A673 (cell line): Measurements from ENCODE around the gene MED13. TPM values are rescaled to one million over a fixed set of nuclear protein-coding genes. Genes with fewer than 3 reads are reported as not detected.

Experiments used
- BruUV-seq: library from RNA; stranded (reverse); fragments of 400-500 nt; replicated peaks from 2 replicates; lab custom pipeline; 2021; lab: Mats Ljungman, UMichigan
- CTCF ChIA-PET: fragments of 300-600 bp; sonication (Branson Sonifier 250); formaldehyde crosslinking; loops from one replicate; lab custom pipeline; 2022; ENCODE audit warnings: antibody characterized with exemption; lab: Charles Lee
- POLR2A ChIA-PET: fragments of 300-600 bp; sonication (Branson Sonifier 250); formaldehyde crosslinking; loops from one replicate; lab custom pipeline; 2022; ENCODE audit warnings: antibody characterized with exemption; ENCODE audit not compliant: low non-redundant PET; lab: Charles Lee
- DNase-seq: peaks from one replicate; pipeline ENCODE4 v3.0.0-alpha.2; 2015; ENCODE audit warnings: low spot score
- H3K27ac ChIP-seq: fragments of 200-600 bp; sonication (generic); 2 replicates; pipeline ENCODE4 v1.5.1; 2016; ENCODE audit warnings: mixed run types, low read depth, mild to moderate bottlenecking, mixed read lengths, antibody characterized with exemption, low read length; ENCODE audit not compliant: poor library complexity, severe bottlenecking
- H3K27me3 ChIP-seq: fragments of 200-600 bp; sonication (generic); replicated peaks from 2 replicates; pipeline ENCODE4 v1.6.1; 2017; ENCODE audit warnings: mixed run types, low read depth, mild to moderate bottlenecking, mixed read lengths, antibody characterized with exemption, low read length; ENCODE audit not compliant: insufficient read depth, poor library complexity
- H3K36me3 ChIP-seq: fragments of 200-600 bp; sonication (generic); 2 replicates; pipeline ENCODE4 v1.6.1; 2016; ENCODE audit warnings: mixed run types, mild to moderate bottlenecking, mixed read lengths, antibody characterized with exemption, low read length; ENCODE audit not compliant: insufficient read depth, poor library complexity, severe bottlenecking
- H3K4me1 ChIP-seq: fragments of 200-600 bp; sonication (generic); 2 replicates; pipeline ENCODE4 v1.6.1; 2017; ENCODE audit warnings: mixed run types, mild to moderate bottlenecking, mixed read lengths, antibody characterized with exemption, low read length; ENCODE audit not compliant: insufficient read depth, poor library complexity, severe bottlenecking
- H3K4me3 ChIP-seq: fragments of 200-600 bp; sonication (generic); 2 replicates; pipeline ENCODE4 v1.5.1; 2016; ENCODE audit warnings: low read depth, mixed run types, mild to moderate bottlenecking, mixed read lengths, low read length; ENCODE audit not compliant: poor library complexity, severe bottlenecking
- H3K9me3 ChIP-seq: fragments of 200-600 bp; sonication (generic); 2 replicates; pipeline ENCODE4 v1.6.1; 2016; ENCODE audit warnings: mixed run types, low read depth, mild to moderate bottlenecking, mixed read lengths, antibody characterized with exemption, low read length; ENCODE audit not compliant: poor library complexity, severe bottlenecking
- EZH2 ChIP-seq: fragments of 200-600 bp; sonication (generic); IDR thresholded peaks from 2 replicates; pipeline ENCODE4 v1.6.1; 2017; ENCODE audit warnings: borderline replicate concordance, low read depth, mild to moderate bottlenecking, mixed read lengths, antibody characterized with exemption, low read length; ENCODE audit not compliant: poor library complexity, severe bottlenecking
- intact Hi-C: fragments of 100-400 bp; cut with micrococcal nuclease; formaldehyde crosslinking; loops from one replicate; pipeline ENCODE4 v1.10.0; 2022; ENCODE audit not compliant: unreplicated experiment
- total RNA-seq: library from RNA; stranded (reverse); gene quantifications from 2 replicates; pipeline ENCODE4 v1.2.3, GENCODE V29; 2021
- TF ChIP-seq, protein P1 (sequence below): fragments of 300-800, 200-600 bp; sonication (generic); conservative IDR thresholded peaks from 2 replicates; pipeline ENCODE4 v1.5.1; 2017; ENCODE audit warnings: low read depth, mild to moderate bottlenecking, antibody characterized with exemption, low read length, moderate library complexity, mixed read lengths

MED13 gene
- total RNA-seq, 1 experiment from 2014 or later = 65.0 TPM

DNA sequence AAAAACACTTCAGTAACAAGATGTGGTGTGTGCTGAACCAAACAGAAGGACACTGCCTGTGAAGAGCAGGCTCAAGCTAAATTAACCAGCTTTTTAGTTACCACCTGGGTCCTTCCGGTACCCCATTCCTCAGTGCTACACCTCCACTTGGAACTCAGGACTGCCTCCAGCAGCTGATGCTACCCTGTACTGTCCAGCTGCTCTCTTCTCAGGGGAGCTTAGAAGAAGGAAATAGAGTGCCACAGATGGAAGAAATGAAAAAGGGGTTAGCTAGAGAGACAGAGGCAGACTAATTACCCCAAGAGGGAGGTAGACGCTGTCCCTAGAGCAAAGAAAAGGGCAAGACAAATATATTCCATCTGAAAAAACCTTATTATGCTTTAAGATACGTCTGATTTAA lies 5.7 kb downstream of the MED13 start:
- peaks cover 25% of the 10 kb centered on the region for H3K4me1 ChIP-seq
- no peaks in the 10 kb centered on the region for H3K27me3 ChIP-seq
- no peaks in the 10 kb centered on the region for H3K9me3 ChIP-seq
- ChIA-PET POLR2A (interaction anchor here (0.6 kb wide), 1 partner anchor 236 kb away, joined by 3 read pairs; no protein-coding TSS in a partner anchor), CTCF (no interaction called here)
- no peak overlapping the region for H3K27ac ChIP-seq
- no peak overlapping the region for H3K4me3 ChIP-seq
- no TSS peak for BruUV-seq
- peaks cover 60% of the 10 kb centered on the region for H3K36me3 ChIP-seq
- intact Hi-C loops = no loop called here
- DNase-seq = no peak
- no peak for TF ChIP-seq EZH2
- TF ChIP-seq, protein P1, sequence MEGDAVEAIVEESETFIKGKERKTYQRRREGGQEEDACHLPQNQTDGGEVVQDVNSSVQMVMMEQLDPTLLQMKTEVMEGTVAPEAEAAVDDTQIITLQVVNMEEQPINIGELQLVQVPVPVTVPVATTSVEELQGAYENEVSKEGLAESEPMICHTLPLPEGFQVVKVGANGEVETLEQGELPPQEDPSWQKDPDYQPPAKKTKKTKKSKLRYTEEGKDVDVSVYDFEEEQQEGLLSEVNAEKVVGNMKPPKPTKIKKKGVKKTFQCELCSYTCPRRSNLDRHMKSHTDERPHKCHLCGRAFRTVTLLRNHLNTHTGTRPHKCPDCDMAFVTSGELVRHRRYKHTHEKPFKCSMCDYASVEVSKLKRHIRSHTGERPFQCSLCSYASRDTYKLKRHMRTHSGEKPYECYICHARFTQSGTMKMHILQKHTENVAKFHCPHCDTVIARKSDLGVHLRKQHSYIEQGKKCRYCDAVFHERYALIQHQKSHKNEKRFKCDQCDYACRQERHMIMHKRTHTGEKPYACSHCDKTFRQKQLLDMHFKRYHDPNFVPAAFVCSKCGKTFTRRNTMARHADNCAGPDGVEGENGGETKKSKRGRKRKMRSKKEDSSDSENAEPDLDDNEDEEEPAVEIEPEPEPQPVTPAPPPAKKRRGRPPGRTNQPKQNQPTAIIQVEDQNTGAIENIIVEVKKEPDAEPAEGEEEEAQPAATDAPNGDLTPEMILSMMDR = no peak

DNA sequence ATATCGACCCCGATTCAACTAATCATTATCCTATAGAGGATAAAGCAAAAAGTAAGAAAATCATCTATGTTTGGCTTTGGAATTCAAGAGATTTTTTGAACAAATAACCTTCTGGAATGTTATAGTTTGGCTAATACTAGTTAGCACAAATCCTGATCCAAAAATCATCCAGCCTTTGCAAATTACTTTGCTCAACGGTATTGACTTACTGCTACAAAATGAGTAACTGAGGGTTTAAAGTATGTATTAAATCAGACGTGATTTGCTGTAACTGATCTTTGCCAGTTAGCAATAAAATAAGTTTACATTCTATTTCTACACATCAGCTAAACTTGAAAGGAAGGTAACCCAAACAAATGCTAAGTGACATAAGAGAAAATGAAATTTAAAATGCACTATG lies 6.5 kb downstream of the MED13 start:
- Histone ChIP-seq H3K27ac (no peak overlapping the region), H3K27me3 (no peaks in the 10 kb centered on the region), H3K4me1 (peaks cover 25% of the 10 kb centered on the region), H3K36me3 (peaks cover 60% of the 10 kb centered on the region), H3K4me3 (no peak overlapping the region), H3K9me3 (no peaks in the 10 kb centered on the region)
- BruUV-seq = no TSS peak
- intact Hi-C loops = no loop called here
- CTCF ChIA-PET = no interaction called here
- POLR2A ChIA-PET = no interaction called here
- TF ChIP-seq, protein P1 = no peak
- no peak for TF ChIP-seq EZH2
- no peak for DNase-seq

DNA sequence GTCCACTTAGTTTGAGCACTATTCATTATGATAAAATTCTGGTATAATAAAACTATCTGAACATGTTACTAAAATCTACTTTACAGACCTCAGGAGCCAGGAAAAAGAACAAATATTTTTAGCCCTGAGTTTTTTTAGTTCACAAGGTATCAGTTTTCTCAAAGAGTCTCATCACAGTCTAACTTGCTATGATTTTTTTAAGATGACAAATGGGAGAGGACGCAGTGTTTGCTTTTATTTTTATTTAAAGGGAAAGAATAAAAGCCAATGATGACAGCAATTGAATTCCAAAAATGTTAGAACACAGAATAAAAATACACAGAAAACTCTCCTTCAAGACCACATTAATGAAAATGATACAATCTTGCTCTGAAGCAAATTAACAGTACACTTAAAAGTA lies 7.4 kb downstream of the MED13 start:
- H3K27ac ChIP-seq = no peak overlapping the region
- H3K4me3 ChIP-seq = no peak overlapping the region
- no peaks in the 10 kb centered on the region for H3K9me3 ChIP-seq
- peaks cover 17% of the 10 kb centered on the region for H3K4me1 ChIP-seq
- peaks cover 63% of the 10 kb centered on the region for H3K36me3 ChIP-seq
- DNase-seq = no peak
- intact Hi-C loops = no loop called here
- BruUV-seq = no TSS peak
- no peak for TF ChIP-seq EZH2
- TF ChIP-seq, protein P1 = no peak
- ChIA-PET CTCF (no interaction called here), POLR2A (no interaction called here)
- H3K27me3 ChIP-seq = no peaks in the 10 kb centered on the region
